Panc1 (cell line): ENCODE data around the gene RBPJL. TPM values are rescaled to one million over a fixed set of nuclear protein-coding genes. Genes with fewer than 3 reads are reported as not detected.

Experiments used
- ATAC-seq: fragments of 200-7000 bp; cut with Tn5 transposase; 2 replicates; pipeline ENCODE4 v1.9.1; 2020; ENCODE audit warnings: mild to moderate bottlenecking, moderate library complexity
- BruUV-seq: library from RNA; stranded (reverse); fragments of 400-500 nt; replicated peaks from 2 replicates; lab custom pipeline; 2021; lab: Mats Ljungman, UMichigan
- CTCF ChIA-PET: fragments of 300-600 bp; sonication (Branson Sonifier 250); formaldehyde crosslinking; loops from one replicate; lab custom pipeline; 2022; ENCODE audit warnings: antibody characterized with exemption; lab: Charles Lee
- POLR2A ChIA-PET: fragments of 300-600 bp; sonication (Branson Sonifier 250); formaldehyde crosslinking; loops from one replicate; lab custom pipeline; 2022; ENCODE audit warnings: antibody characterized with exemption; lab: Charles Lee
- DNase-seq: peaks from one replicate; pipeline ENCODE4 v3.0.0-alpha.2; 2010; ENCODE audit warnings: low read depth, low spot score
- H3K27ac ChIP-seq: 2 replicates; pipeline ENCODE4 v1.5.1; 2011; ENCODE audit warnings: mild to moderate bottlenecking, low read length, inconsistent platforms
- H3K27me3 ChIP-seq: fragments of 200-500 bp; sonication (Bioruptor generic); 2 replicates; pipeline ENCODE4 v1.6.0; 2014; ENCODE audit warnings: low read length, inconsistent platforms; ENCODE audit not compliant: control insufficient read depth, insufficient read depth
- H3K36me3 ChIP-seq: fragments of 200-500 bp; sonication (Bioruptor generic); 2 replicates; pipeline ENCODE4 v1.5.1; 2014; ENCODE audit warnings: inconsistent platforms, mild to moderate bottlenecking, low read length, moderate library complexity; ENCODE audit not compliant: control insufficient read depth, insufficient read depth
- H3K4me1 ChIP-seq: 2 replicates; pipeline ENCODE4 v1.5.1; 2011; ENCODE audit warnings: inconsistent platforms, mild to moderate bottlenecking, low read length, moderate library complexity; ENCODE audit not compliant: control insufficient read depth, insufficient read depth
- H3K4me3 ChIP-seq, 2 experiments: 2 replicates each; pipeline ENCODE4 v1.5.1; 2011 to 2012; ENCODE audit warnings: low read depth in 2 of 2, low read length in 2 of 2, mild to moderate bottlenecking in 2 of 2, inconsistent platforms in 1 of 2, moderate library complexity in 1 of 2
- H3K9me3 ChIP-seq: fragments of 200-500 bp; sonication (Bioruptor generic); 2 replicates; pipeline ENCODE4 v1.5.1; 2014; ENCODE audit warnings: low read depth, mild to moderate bottlenecking, inconsistent platforms, low read length, moderate library complexity; ENCODE audit not compliant: control insufficient read depth, insufficient read depth
- POLR2AphosphoS5 ChIP-seq: IDR thresholded peaks from 2 replicates; pipeline ENCODE4 v1.6.1; 2012; ENCODE audit warnings: mild to moderate bottlenecking, low read depth, low read length, moderate library complexity
- SIN3A ChIP-seq: IDR thresholded peaks from 2 replicates; pipeline ENCODE4 v1.6.1; 2012; ENCODE audit warnings: low read depth, mild to moderate bottlenecking, low read length, moderate library complexity, borderline replicate concordance; ENCODE audit not compliant: insufficient read depth
- TCF7L2 ChIP-seq: IDR thresholded peaks from 2 replicates; pipeline ENCODE4 v1.6.1; 2011; ENCODE audit warnings: mild to moderate bottlenecking, low read depth, low read length, inconsistent platforms
- in situ Hi-C: cut with HindIII; loops from 2 replicates; pipeline ENCODE4 v1.10.0; 2016; ENCODE audit warnings: low sequenced_read_pairs, low pct_unique_long_range_greater_than_20kb
- intact Hi-C: fragments of 100-400 bp; cut with micrococcal nuclease; formaldehyde crosslinking; loops from one replicate; pipeline ENCODE4 v1.10.0; 2022; ENCODE audit not compliant: unreplicated experiment
- total RNA-seq: library from RNA; stranded (reverse); gene quantifications from one replicate; pipeline ENCODE4 v1.2.1, GENCODE V29; 2021; ENCODE audit not compliant: unreplicated experiment
- TF ChIP-seq, protein P1 (sequence below): fragments of 450-650 bp; IDR thresholded peaks from 2 replicates; pipeline ENCODE4 v1.5.1; 2017; ENCODE audit warnings: mild to moderate bottlenecking
- TF ChIP-seq, protein P2 (sequence below), 2 experiments: IDR thresholded peaks; 2 replicates each; pipeline ENCODE4 v1.6.1; 2011 to 2012; ENCODE audit warnings: low read depth in 2 of 2, control low read depth in 1 of 2, low read length in 1 of 2, mild to moderate bottlenecking in 1 of 2, moderate library complexity in 1 of 2; ENCODE audit not compliant: insufficient read depth in 1 of 2

The RBPJL gene
- total RNA-seq, 1 experiment from 2014 or later, result 0.18 TPM

DNA sequence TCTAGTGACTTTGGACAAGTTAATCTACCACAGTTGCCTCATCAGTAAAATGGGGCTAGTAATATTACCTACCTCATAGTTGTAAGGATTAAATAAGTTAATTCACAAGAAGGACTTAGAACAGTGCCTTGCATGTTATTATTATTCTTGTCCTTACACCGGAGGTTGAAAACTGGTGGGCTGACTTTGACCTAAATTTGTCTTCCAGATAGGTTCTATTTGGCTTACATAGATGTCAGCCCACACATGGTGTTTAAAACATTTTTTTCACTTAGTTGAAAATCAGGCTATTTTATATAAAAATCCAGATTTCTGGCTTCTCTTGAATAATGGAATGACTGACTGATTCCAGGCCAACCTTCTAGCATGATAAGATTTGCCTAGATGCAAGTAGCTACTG is 59.6 kb downstream of the RBPJL start:
- no peak for ATAC-seq
- no peak for DNase-seq
- Histone ChIP-seq H3K9me3 (no peaks in the 10 kb centered on the region), H3K4me1 (peaks cover 6% of the 10 kb centered on the region; the same call in 1 of the 2 replicates), H3K27ac (no peak overlapping the region), H3K27me3 (no peaks in the 10 kb centered on the region), H3K4me3 (no peak overlapping the region), H3K36me3 (no peaks in the 10 kb centered on the region; the same call in 1 of the 2 replicates)
- no TSS peak for BruUV-seq
- intact Hi-C loops (no loop called here), in situ Hi-C loops (no loop called here)
- TF ChIP-seq SIN3A (no peak), POLR2AphosphoS5 (no peak)
- TF ChIP-seq, protein P1, sequence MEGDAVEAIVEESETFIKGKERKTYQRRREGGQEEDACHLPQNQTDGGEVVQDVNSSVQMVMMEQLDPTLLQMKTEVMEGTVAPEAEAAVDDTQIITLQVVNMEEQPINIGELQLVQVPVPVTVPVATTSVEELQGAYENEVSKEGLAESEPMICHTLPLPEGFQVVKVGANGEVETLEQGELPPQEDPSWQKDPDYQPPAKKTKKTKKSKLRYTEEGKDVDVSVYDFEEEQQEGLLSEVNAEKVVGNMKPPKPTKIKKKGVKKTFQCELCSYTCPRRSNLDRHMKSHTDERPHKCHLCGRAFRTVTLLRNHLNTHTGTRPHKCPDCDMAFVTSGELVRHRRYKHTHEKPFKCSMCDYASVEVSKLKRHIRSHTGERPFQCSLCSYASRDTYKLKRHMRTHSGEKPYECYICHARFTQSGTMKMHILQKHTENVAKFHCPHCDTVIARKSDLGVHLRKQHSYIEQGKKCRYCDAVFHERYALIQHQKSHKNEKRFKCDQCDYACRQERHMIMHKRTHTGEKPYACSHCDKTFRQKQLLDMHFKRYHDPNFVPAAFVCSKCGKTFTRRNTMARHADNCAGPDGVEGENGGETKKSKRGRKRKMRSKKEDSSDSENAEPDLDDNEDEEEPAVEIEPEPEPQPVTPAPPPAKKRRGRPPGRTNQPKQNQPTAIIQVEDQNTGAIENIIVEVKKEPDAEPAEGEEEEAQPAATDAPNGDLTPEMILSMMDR, result no peak
- CTCF ChIA-PET, result interaction anchor here (0.6 to 0.7 kb wide), 2 partner anchors 68 to 70 kb away, joined by 3 to 4 read pairs; no protein-coding TSS in a partner anchor
- POLR2A ChIA-PET, result interaction anchor here (0.7 kb wide), 1 partner anchor 63 kb away, joined by 3 read pairs; no protein-coding TSS in a partner anchor

DNA sequence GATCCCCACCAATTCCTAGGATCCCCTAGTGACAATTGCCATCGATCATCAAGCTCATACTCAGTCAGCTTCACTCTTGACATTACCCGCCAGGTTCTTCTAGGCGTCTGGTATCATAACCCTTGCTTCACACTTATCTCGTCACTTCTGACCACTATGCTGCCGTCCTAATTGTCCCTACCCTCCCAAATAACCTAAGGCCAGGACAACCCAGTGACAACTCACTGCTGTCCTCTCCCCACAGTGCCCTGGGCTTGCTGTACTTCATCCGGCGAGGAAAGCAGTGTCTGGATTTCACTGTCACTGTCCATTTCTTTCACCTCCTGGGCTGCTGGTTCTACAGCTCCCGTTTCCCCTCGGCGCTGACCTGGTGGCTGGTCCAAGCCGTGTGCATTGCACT is 60.0 kb downstream of the RBPJL start:
- intact Hi-C loops, result no loop called here
- in situ Hi-C loops, result no loop called here
- ATAC-seq (no peak), DNase-seq (no peak)
- H3K27ac ChIP-seq, result no peak overlapping the region
- POLR2A ChIA-PET, result interaction anchor here (0.7 kb wide), 1 partner anchor 62 kb away, joined by 3 read pairs; no protein-coding TSS in a partner anchor
- H3K4me1 ChIP-seq, result peaks cover 5% of the 10 kb centered on the region; the same call in 1 of the 2 replicates
- no peaks in the 10 kb centered on the region for H3K9me3 ChIP-seq
- TF ChIP-seq, protein P1, result no peak
- TF ChIP-seq, protein P2, sequence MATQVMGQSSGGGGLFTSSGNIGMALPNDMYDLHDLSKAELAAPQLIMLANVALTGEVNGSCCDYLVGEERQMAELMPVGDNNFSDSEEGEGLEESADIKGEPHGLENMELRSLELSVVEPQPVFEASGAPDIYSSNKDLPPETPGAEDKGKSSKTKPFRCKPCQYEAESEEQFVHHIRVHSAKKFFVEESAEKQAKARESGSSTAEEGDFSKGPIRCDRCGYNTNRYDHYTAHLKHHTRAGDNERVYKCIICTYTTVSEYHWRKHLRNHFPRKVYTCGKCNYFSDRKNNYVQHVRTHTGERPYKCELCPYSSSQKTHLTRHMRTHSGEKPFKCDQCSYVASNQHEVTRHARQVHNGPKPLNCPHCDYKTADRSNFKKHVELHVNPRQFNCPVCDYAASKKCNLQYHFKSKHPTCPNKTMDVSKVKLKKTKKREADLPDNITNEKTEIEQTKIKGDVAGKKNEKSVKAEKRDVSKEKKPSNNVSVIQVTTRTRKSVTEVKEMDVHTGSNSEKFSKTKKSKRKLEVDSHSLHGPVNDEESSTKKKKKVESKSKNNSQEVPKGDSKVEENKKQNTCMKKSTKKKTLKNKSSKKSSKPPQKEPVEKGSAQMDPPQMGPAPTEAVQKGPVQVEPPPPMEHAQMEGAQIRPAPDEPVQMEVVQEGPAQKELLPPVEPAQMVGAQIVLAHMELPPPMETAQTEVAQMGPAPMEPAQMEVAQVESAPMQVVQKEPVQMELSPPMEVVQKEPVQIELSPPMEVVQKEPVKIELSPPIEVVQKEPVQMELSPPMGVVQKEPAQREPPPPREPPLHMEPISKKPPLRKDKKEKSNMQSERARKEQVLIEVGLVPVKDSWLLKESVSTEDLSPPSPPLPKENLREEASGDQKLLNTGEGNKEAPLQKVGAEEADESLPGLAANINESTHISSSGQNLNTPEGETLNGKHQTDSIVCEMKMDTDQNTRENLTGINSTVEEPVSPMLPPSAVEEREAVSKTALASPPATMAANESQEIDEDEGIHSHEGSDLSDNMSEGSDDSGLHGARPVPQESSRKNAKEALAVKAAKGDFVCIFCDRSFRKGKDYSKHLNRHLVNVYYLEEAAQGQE (IDR thresholded peaks at IDR 0.05; ENCODE audit: insufficient read depth in 1 of 2, low read depth in 2 of 2, low read length in 1 of 2), result no peak
- TF ChIP-seq SIN3A, result no peak
- no peak for TF ChIP-seq TCF7L2
- no peak for TF ChIP-seq POLR2AphosphoS5
- H3K36me3 ChIP-seq, result no peaks in the 10 kb centered on the region; the same call in 1 of the 2 replicates
- no TSS peak for BruUV-seq
- H3K4me3 ChIP-seq, result no peak overlapping the region
- CTCF ChIA-PET, result interaction anchor here (0.6 to 0.7 kb wide), 2 partner anchors 68 to 70 kb away, joined by 3 to 4 read pairs; no protein-coding TSS in a partner anchor
- no peaks in the 10 kb centered on the region for H3K27me3 ChIP-seq
